Skeletal muscle tissue (tissue), 5 donors: ENCODE results near the gene TIMM9. TPM values are rescaled to one million over a fixed set of nuclear protein-coding genes. Genes with fewer than 3 reads are reported as not detected.
"Not testable (repeated sequence)": the region's sequence is repeated elsewhere in the genome, so short reads cannot be mapped to it uniquely, and the experiment has no call there.

Experiments used
- H3K27ac ChIP-seq: one replicate; pipeline ENCODE4 v1.7.0; 2013; ENCODE audit warnings: mild to moderate bottlenecking, low read depth, low read length, inconsistent platforms
- H3K27me3 ChIP-seq, 3 donors: one replicate each; pipeline ENCODE4 v1.7.0; 2013; ENCODE audit warnings: low read length in 3 of 3; ENCODE audit not compliant: control insufficient read depth in 3 of 3, insufficient read depth in 3 of 3
- H3K36me3 ChIP-seq, 3 donors: one replicate each; pipeline ENCODE4 v1.7.0; 2013; ENCODE audit warnings: low read length in 3 of 3; ENCODE audit not compliant: control insufficient read depth in 3 of 3, insufficient read depth in 3 of 3
- H3K4me1 ChIP-seq, 3 donors: one replicate each; pipeline ENCODE4 v1.7.0; 2013; ENCODE audit warnings: low read length in 3 of 3, mild to moderate bottlenecking in 3 of 3; ENCODE audit not compliant: control insufficient read depth in 3 of 3, insufficient read depth in 3 of 3
- H3K4me3 ChIP-seq, 3 donors: one replicate each; pipeline ENCODE4 v1.7.0; 2013; ENCODE audit warnings: low read length in 3 of 3
- H3K9ac ChIP-seq, 3 donors: one replicate each; pipeline ENCODE4 v1.7.0; 2013; ENCODE audit warnings: low read length in 3 of 3, mild to moderate bottlenecking in 3 of 3, moderate library complexity in 2 of 3, low read depth in 1 of 3
- H3K9me3 ChIP-seq, 3 donors: one replicate each; pipeline ENCODE4 v1.7.0; 2013; ENCODE audit warnings: low read length in 3 of 3; ENCODE audit not compliant: control insufficient read depth in 3 of 3
- small RNA-seq: library from RNA; depleted of rRNA; stranded (forward); fragments of <200 nt; gene quantifications from one replicate; pipeline ENCODE3, GENCODE V24; 2014
- total RNA-seq: library from RNA; depleted of rRNA; stranded (reverse); fragments of >200 nt; gene quantifications from one replicate; pipeline ENCODE4 v1.2.3, GENCODE V29; 2014
- donor health status: Osteomylitis.

The TIMM9 gene
- total RNA-seq, 1 donor from 2014 or later: 42.3 TPM

DNA sequence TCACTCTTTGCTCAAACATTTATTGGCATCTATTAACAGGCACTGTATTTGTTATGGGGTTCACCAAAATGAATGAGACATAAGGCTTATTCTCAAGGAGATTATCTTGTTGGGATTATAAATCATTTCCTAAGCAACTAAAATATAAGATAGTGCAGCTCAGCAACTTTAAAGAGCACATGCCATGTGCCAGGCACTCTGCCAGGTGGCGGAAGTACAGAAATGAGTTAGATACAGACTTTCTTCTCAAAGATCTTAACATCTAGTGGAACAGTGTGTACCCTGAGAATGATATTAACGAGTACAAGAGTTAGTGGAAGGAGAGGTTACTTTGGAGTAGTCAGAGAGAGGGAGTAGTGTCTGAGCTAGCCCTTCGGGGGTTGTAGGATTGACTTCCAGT lies 60.0 kb downstream of the TIMM9 start:
- Histone ChIP-seq H3K27me3 (no peaks in the 10 kb centered on the region), H3K27ac (no peak overlapping the region), H3K4me3 (no peak overlapping the region), H3K9me3 (no peaks in the 10 kb centered on the region), H3K36me3 (peaks cover 9 to 56% (median 38%) of the 10 kb centered on the region in 3 donors), H3K4me1 (no peaks in the 10 kb centered on the region), H3K9ac (no peak overlapping the region)

DNA sequence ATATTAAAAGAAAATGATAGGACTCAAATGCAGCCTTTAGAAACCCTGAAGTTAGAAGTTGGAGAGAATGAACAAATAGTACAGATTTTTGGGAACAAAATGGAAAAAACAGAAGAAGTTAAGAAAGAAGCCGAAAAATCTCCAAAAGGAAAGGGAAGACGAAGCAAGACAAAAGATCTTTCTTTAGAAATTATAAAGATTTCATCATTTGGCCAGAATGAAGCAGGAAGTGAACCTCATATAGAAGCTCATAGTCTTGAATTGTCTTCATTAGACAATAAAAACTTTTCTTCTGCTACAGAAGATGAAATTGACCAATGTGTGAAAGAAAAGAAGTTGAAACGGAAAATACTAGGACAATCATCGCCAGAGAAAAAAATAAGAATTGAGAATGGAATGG lies 63.0 kb downstream of the TIMM9 start:
- no peak overlapping the region for H3K27ac ChIP-seq
- H3K27me3 ChIP-seq: no peaks in the 10 kb centered on the region
- H3K9me3 ChIP-seq: no peaks in the 10 kb centered on the region
- H3K9ac ChIP-seq: no peak overlapping the region
- H3K4me3 ChIP-seq: no peak overlapping the region
- no peaks in the 10 kb centered on the region for H3K4me1 ChIP-seq
- H3K36me3 ChIP-seq: peaks cover 14 to 62% (median 47%) of the 10 kb centered on the region in 3 donors

DNA sequence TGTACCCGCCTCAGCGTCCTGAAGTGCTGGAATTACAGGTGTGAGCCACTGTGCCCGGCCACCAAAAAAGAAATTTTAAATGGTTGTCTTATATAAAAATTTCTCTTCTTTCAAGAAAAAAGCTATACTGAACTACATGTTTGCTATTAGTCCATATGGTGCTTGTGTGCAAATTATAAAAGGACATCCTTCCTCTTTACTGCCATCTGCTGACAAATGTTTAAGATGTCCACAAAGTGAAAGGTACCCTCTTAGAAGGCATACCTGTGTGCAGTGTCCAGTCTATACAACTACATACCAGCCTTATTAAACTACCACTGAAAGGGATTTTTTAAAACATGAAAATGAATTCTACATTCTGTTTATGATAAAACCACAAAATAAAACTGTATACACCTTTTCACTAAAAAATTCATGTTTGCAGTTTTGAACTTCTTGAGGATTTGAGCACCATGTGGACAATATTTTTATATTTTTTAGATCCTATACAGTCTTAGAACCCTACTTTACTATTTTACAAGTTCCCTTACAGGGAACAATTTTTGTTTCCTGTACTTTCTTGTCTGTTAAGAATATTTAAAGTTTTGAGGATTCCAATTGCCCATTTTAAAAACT lies 64.4 kb downstream of the TIMM9 start:
- Histone ChIP-seq H3K4me3 (no peak overlapping the region), H3K36me3 (peaks cover 15 to 62% (median 46%) of the 10 kb centered on the region in 3 donors), H3K27ac (no peak overlapping the region), H3K27me3 (no peaks in the 10 kb centered on the region), H3K9me3 (no peaks in the 10 kb centered on the region), H3K4me1 (no peaks in the 10 kb centered on the region), H3K9ac (no peak overlapping the region)

DNA sequence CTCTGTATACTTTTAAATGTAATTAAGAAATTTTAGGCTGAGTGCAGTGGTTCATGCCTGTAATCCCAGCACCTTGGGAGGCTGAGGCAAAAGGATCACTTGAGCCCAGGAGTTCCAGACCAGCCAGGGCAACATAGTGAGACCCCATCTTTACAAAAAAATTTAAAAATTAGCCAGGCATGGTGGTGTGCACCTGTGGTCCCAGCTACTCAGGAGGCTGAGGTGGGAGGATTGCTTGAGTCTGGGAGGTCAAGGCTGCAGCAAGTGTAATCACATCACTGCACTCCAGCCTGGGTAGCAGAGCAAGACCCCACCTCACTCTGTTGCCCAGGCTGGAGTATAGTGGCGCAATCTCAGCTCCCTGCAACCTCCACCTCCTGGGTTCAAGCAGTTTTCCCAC lies 65.1 kb downstream of the TIMM9 start:
- not testable (repeated sequence) for H3K9ac ChIP-seq, H3K27ac ChIP-seq, H3K27me3 ChIP-seq, H3K9me3 ChIP-seq, H3K4me1 ChIP-seq, H3K4me3 ChIP-seq
- H3K36me3 ChIP-seq: peaks cover 9 to 56% (median 40%) of the 10 kb centered on the region in 3 donors

Small RNAs within 50 kb of the gene (small RNA-seq; reads per million reads assigned to genes)
- gene HSBP1P1 (not detected), gene RF00019 (not detected)

Other genes with a start within 250 kb of the TIMM9 start
- gene ACTR10, start 227.4 kb downstream of the TIMM9 start, total RNA-seq: 62.6 TPM
- gene PSMA3, start 182.7 kb downstream of the TIMM9 start, total RNA-seq: 39.1 TPM
- gene ARID4A, start 129.0 kb downstream of the TIMM9 start, total RNA-seq: 17.7 TPM
- gene TOMM20L, start 31.6 kb downstream of the TIMM9 start, total RNA-seq: not detected
- gene KIAA0586, start 188 bp upstream of the TIMM9 start, total RNA-seq: 9.9 TPM
- 32.4 TPM for gene DACT1, start 210.4 kb upstream of the TIMM9 start, total RNA-seq